GM23338 (cell line): ENCODE data around the gene SLX4IP. TPM values are rescaled to one million over a fixed set of nuclear protein-coding genes. Genes with fewer than 3 reads are reported as not detected.

Experiments used
- ATAC-seq: fragments of 200-7000 bp; cut with Tn5 transposase; 3 replicates; pipeline ENCODE4 v1.9.1; 2020
- DNase-seq: peaks from one replicate; pipeline ENCODE4 v3.0.0-alpha.2; 2015; ENCODE audit warnings: low spot score
- H2AFZ ChIP-seq: fragments of 200-600 bp; sonication (generic); 2 replicates; pipeline ENCODE4 v1.8.0; 2016; ENCODE audit warnings: antibody characterized with exemption, mild to moderate bottlenecking, moderate library complexity
- H3F3A ChIP-seq: fragments of 200-600 bp; sonication (generic); replicated peaks from 2 replicates; pipeline ENCODE4 v1.8.0; 2017; ENCODE audit warnings: antibody characterized with exemption, mixed run types, low read depth
- H3K27ac ChIP-seq: fragments of 200-600 bp; sonication (generic); 2 replicates; pipeline ENCODE4 v1.6.1; 2016; ENCODE audit warnings: low read depth
- H3K27me3 ChIP-seq: fragments of 200-600 bp; sonication (generic); 2 replicates; pipeline ENCODE4 v1.8.0; 2016; ENCODE audit warnings: mild to moderate bottlenecking, mixed run types, moderate library complexity; ENCODE audit not compliant: insufficient read depth
- H3K36me3 ChIP-seq: fragments of 200-600 bp; sonication (generic); 2 replicates; pipeline ENCODE4 v1.8.0; 2016; ENCODE audit warnings: mild to moderate bottlenecking; ENCODE audit not compliant: insufficient read depth
- H3K4me1 ChIP-seq: fragments of 200-600 bp; sonication (generic); 2 replicates; pipeline ENCODE4 v1.8.0; 2016; ENCODE audit warnings: mild to moderate bottlenecking, moderate library complexity; ENCODE audit not compliant: insufficient read depth
- H3K4me2 ChIP-seq: fragments of 200-600 bp; sonication (generic); 2 replicates; pipeline ENCODE4 v1.7.1; 2017; ENCODE audit warnings: mixed run types
- H3K4me3 ChIP-seq: fragments of 200-600 bp; sonication (generic); 2 replicates; pipeline ENCODE4 v1.6.1; 2016; ENCODE audit warnings: mixed run types
- H3K79me2 ChIP-seq: fragments of 200-600 bp; sonication (generic); replicated peaks from 2 replicates; pipeline ENCODE4 v1.8.0; 2017; ENCODE audit warnings: mild to moderate bottlenecking; ENCODE audit not compliant: insufficient read depth
- H3K9me2 ChIP-seq: fragments of 200-600 bp; sonication (generic); 2 replicates; pipeline ENCODE4 v1.8.0; 2017; ENCODE audit not compliant: insufficient read depth
- H4K20me1 ChIP-seq: fragments of 200-600 bp; sonication (generic); replicated peaks from 2 replicates; pipeline ENCODE4 v1.8.0; 2017; ENCODE audit warnings: mild to moderate bottlenecking; ENCODE audit not compliant: insufficient read depth
- H3K27ac Mint-ChIP-seq: 2 replicates; pipeline ENCODE4 v1.8.0; 2020; ENCODE audit warnings: inconsistent platforms, mild to moderate bottlenecking, moderate library complexity, mixed read lengths
- H3K27me3 Mint-ChIP-seq: 3 replicates; pipeline ENCODE4 v1.8.0; 2022; ENCODE audit warnings: low read depth, mild to moderate bottlenecking, moderate library complexity, mixed read lengths, inconsistent platforms; ENCODE audit not compliant: insufficient read depth, poor library complexity
- H3K36me3 Mint-ChIP-seq: 3 replicates; pipeline ENCODE4 v1.8.0; 2021; ENCODE audit warnings: low read depth, mild to moderate bottlenecking, inconsistent platforms, moderate library complexity, mixed read lengths
- H3K4me1 Mint-ChIP-seq: 3 replicates; pipeline ENCODE4 v1.8.0; 2020; ENCODE audit warnings: mild to moderate bottlenecking, inconsistent platforms, mixed read lengths
- H3K4me3 Mint-ChIP-seq: 3 replicates; pipeline ENCODE4 v1.8.0; 2021; ENCODE audit warnings: moderate library complexity, mild to moderate bottlenecking, inconsistent platforms, mixed read lengths
- H3K9me3 Mint-ChIP-seq: 3 replicates; pipeline ENCODE4 v1.8.0; 2020; ENCODE audit warnings: moderate library complexity, mild to moderate bottlenecking, inconsistent platforms, mixed read lengths
- CREB1 ChIP-seq: fragments of 250-450 bp; sonication (Bioruptor Pico); IDR thresholded peaks from 2 replicates; pipeline ENCODE4 v1.5.0; 2020; ENCODE audit warnings: low read depth, mild to moderate bottlenecking, moderate library complexity
- EZH2 ChIP-seq: fragments of 200-600 bp; sonication (generic); IDR thresholded peaks from one replicate; pipeline ENCODE4 v1.8.0; 2017; ENCODE audit warnings: antibody characterized with exemption, mild to moderate bottlenecking, low read depth; ENCODE audit not compliant: unreplicated experiment
- EZH2phosphoT487 ChIP-seq: fragments of 200-600 bp; sonication (generic); IDR thresholded peaks from one replicate; pipeline ENCODE4 v1.8.1; 2018; ENCODE audit warnings: antibody characterized with exemption; ENCODE audit not compliant: unreplicated experiment
- JUNB ChIP-seq: IDR thresholded peaks from one replicate; pipeline ENCODE4 v1.6.1; 2016; ENCODE audit warnings: antibody characterized with exemption; ENCODE audit not compliant: unreplicated experiment
- NANOG ChIP-seq: IDR thresholded peaks from 2 replicates; pipeline ENCODE4 v1.6.1; 2016; ENCODE audit warnings: antibody characterized with exemption, borderline replicate concordance
- POLR2AphosphoS5 ChIP-seq: IDR thresholded peaks from 2 replicates; pipeline ENCODE4 v1.6.1; 2016; ENCODE audit warnings: antibody characterized with exemption, low read depth
- STAT1 ChIP-seq: IDR thresholded peaks from one replicate; pipeline ENCODE4 v1.6.1; 2016; ENCODE audit warnings: antibody characterized with exemption; ENCODE audit not compliant: unreplicated experiment
- ZNF114 ChIP-seq: fragments of 250-450 bp; sonication (Bioruptor Pico); IDR thresholded peaks from 2 replicates; pipeline ENCODE4 v1.5.0; 2020; ENCODE audit warnings: mild to moderate bottlenecking, moderate library complexity
- ZNF331 ChIP-seq: fragments of 250-450 bp; sonication (Bioruptor Pico); IDR thresholded peaks from 2 replicates; pipeline ENCODE4 v1.5.0; 2020; ENCODE audit warnings: low read depth, mild to moderate bottlenecking, moderate library complexity
- polyA plus RNA-seq: library from polyadenylated mRNA; unstranded; fragments of >200 nt; fragmentation: Nextera tagmentation; extraction: Ambion mirVana; gene quantifications from 2 replicates; pipeline ENCODE4 v1.2.1, GENCODE V29; 2016
- total RNA-seq: library from RNA; depleted of rRNA; stranded (reverse); fragments of >200 nt; shearing (Covaris generic); gene quantifications from 2 replicates; pipeline ENCODE4 v1.2.3, GENCODE V29; 2014
- TF ChIP-seq, protein P1 (sequence below): fragments of 250-450 bp; sonication (Bioruptor Pico); IDR thresholded peaks from 2 replicates; pipeline ENCODE4 v1.5.0; 2020; ENCODE audit warnings: mild to moderate bottlenecking, moderate library complexity
- TF ChIP-seq, protein P2 (sequence below), 2 experiments: fragments of 200-600 bp in 1 of 2; sonication (generic) in 1 of 2; conservative IDR thresholded peaks; 2 replicates each; pipeline versions ENCODE4 v1.5.1 to v1.6.1; 2016 to 2017; ENCODE audit warnings: antibody characterized with exemption in 2 of 2, low read depth in 2 of 2, mild to moderate bottlenecking in 2 of 2, moderate library complexity in 1 of 2
- TF ChIP-seq, protein P3 (sequence below): IDR thresholded peaks from one replicate; pipeline ENCODE4 v1.6.1; 2018; ENCODE audit warnings: antibody characterized with exemption; ENCODE audit not compliant: unreplicated experiment
- TF ChIP-seq, protein P4 (sequence below): IDR thresholded peaks from 2 replicates; pipeline ENCODE4 v1.6.1; 2016; ENCODE audit warnings: antibody characterized with exemption

The SLX4IP gene
- total and polyA plus RNA-seq, 2 experiments from 2014 or later = 9.1 to 9.8 TPM

DNA sequence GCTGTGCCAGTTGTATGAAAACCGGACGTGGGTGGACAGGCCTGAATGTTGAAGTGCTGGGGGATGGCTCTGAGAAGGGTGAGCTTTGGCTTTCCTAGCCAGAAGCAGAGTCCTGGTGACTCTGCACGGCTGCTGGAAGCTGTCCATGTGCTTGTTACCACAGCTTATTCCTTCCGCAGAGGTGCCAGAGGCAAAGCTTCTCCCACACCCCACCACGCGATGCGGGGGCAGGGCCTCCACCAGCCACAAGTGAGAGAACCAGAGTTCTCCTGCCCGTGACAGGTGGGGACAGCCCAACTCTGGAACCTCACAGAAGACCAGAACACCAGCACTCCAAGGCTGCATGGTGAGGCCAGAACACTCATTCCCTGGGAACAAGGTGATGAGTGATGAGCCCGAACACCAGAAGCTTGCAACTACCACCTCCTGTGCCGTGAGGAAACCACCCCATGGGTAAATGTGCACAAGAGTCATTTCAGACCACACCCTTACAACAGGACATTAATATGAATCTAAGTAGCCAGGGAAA lies 202.0 kb downstream of the SLX4IP start:
- peak overlapping the region; percentile 32; the same call in 1 of the 3 replicates for H3K4me3 Mint-ChIP-seq
- Histone ChIP-seq H3K79me2 (0 out of 2 replicates have a peak, but pooled peaks cover 3% of the 10 kb centered on the region), H3K9me2 (no peaks in the 10 kb centered on the region; the same call in 1 of the 2 replicates), H3K4me3 (no peak overlapping the region), H3K4me2 (peak overlapping the region; percentile 31; the same call in 1 of the 2 replicates), H3K27me3 (no peaks in the 10 kb centered on the region), H3K27ac (peak overlapping the region; percentile 4; the same call in 1 of the 2 replicates), H4K20me1 (0 out of 2 replicates have a peak, but pooled peaks cover 2% of the 10 kb centered on the region), H3F3A (no peaks in the 10 kb centered on the region), H3K36me3 (peaks cover 30% of the 10 kb centered on the region), H2AFZ (no peak overlapping the region), H3K4me1 (peaks cover 55% of the 10 kb centered on the region)
- no peaks in the 10 kb centered on the region for H3K9me3 Mint-ChIP-seq
- TF ChIP-seq EZH2 = no peak
- no peak for TF ChIP-seq STAT1
- no peak for TF ChIP-seq NANOG
- TF ChIP-seq EZH2phosphoT487 = no peak
- TF ChIP-seq, protein P1, sequence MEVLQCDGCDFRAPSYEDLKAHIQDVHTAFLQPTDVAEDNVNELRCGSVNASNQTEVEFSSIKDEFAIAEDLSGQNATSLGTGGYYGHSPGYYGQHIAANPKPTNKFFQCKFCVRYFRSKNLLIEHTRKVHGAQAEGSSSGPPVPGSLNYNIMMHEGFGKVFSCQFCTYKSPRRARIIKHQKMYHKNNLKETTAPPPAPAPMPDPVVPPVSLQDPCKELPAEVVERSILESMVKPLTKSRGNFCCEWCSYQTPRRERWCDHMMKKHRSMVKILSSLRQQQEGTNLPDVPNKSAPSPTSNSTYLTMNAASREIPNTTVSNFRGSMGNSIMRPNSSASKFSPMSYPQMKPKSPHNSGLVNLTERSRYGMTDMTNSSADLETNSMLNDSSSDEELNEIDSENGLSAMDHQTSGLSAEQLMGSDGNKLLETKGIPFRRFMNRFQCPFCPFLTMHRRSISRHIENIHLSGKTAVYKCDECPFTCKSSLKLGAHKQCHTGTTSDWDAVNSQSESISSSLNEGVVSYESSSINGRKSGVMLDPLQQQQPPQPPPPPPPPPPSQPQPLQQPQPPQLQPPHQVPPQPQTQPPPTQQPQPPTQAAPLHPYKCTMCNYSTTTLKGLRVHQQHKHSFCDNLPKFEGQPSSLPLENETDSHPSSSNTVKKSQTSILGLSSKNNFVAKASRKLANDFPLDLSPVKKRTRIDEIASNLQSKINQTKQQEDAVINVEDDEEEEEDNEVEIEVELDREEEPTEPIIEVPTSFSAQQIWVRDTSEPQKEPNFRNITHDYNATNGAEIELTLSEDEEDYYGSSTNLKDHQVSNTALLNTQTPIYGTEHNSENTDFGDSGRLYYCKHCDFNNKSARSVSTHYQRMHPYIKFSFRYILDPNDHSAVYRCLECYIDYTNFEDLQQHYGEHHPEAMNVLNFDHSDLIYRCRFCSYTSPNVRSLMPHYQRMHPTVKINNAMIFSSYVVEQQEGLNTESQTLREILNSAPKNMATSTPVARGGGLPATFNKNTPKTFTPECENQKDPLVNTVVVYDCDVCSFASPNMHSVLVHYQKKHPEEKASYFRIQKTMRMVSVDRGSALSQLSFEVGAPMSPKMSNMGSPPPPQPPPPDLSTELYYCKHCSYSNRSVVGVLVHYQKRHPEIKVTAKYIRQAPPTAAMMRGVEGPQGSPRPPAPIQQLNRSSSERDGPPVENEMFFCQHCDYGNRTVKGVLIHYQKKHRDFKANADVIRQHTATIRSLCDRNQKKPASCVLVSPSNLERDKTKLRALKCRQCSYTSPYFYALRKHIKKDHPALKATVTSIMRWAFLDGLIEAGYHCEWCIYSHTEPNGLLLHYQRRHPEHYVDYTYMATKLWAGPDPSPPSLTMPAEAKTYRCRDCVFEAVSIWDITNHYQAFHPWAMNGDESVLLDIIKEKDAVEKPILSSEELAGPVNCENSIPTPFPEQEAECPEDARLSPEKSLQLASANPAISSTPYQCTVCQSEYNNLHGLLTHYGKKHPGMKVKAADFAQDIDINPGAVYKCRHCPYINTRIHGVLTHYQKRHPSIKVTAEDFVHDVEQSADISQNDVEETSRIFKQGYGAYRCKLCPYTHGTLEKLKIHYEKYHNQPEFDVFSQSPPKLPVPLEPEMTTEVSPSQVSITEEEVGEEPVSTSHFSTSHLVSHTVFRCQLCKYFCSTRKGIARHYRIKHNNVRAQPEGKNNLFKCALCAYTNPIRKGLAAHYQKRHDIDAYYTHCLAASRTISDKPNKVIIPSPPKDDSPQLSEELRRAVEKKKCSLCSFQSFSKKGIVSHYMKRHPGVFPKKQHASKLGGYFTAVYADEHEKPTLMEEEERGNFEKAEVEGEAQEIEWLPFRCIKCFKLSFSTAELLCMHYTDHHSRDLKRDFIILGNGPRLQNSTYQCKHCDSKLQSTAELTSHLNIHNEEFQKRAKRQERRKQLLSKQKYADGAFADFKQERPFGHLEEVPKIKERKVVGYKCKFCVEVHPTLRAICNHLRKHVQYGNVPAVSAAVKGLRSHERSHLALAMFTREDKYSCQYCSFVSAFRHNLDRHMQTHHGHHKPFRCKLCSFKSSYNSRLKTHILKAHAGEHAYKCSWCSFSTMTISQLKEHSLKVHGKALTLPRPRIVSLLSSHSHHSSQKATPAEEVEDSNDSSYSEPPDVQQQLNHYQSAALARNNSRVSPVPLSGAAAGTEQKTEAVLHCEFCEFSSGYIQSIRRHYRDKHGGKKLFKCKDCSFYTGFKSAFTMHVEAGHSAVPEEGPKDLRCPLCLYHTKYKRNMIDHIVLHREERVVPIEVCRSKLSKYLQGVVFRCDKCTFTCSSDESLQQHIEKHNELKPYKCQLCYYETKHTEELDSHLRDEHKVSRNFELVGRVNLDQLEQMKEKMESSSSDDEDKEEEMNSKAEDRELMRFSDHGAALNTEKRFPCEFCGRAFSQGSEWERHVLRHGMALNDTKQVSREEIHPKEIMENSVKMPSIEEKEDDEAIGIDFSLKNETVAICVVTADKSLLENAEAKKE (CRISPR knock-in tag) = no peak
- TF ChIP-seq ZNF331 (CRISPR knock-in tag) = no peak
- no peak for TF ChIP-seq ZNF114 (CRISPR knock-in tag)
- TF ChIP-seq, protein P2, sequence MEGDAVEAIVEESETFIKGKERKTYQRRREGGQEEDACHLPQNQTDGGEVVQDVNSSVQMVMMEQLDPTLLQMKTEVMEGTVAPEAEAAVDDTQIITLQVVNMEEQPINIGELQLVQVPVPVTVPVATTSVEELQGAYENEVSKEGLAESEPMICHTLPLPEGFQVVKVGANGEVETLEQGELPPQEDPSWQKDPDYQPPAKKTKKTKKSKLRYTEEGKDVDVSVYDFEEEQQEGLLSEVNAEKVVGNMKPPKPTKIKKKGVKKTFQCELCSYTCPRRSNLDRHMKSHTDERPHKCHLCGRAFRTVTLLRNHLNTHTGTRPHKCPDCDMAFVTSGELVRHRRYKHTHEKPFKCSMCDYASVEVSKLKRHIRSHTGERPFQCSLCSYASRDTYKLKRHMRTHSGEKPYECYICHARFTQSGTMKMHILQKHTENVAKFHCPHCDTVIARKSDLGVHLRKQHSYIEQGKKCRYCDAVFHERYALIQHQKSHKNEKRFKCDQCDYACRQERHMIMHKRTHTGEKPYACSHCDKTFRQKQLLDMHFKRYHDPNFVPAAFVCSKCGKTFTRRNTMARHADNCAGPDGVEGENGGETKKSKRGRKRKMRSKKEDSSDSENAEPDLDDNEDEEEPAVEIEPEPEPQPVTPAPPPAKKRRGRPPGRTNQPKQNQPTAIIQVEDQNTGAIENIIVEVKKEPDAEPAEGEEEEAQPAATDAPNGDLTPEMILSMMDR (conservative IDR thresholded peaks at IDR 0.05; ENCODE audit: low read depth in 2 of 2) = no peak
- no peak for TF ChIP-seq POLR2AphosphoS5
- TF ChIP-seq JUNB = no peak
- TF ChIP-seq, protein P3, sequence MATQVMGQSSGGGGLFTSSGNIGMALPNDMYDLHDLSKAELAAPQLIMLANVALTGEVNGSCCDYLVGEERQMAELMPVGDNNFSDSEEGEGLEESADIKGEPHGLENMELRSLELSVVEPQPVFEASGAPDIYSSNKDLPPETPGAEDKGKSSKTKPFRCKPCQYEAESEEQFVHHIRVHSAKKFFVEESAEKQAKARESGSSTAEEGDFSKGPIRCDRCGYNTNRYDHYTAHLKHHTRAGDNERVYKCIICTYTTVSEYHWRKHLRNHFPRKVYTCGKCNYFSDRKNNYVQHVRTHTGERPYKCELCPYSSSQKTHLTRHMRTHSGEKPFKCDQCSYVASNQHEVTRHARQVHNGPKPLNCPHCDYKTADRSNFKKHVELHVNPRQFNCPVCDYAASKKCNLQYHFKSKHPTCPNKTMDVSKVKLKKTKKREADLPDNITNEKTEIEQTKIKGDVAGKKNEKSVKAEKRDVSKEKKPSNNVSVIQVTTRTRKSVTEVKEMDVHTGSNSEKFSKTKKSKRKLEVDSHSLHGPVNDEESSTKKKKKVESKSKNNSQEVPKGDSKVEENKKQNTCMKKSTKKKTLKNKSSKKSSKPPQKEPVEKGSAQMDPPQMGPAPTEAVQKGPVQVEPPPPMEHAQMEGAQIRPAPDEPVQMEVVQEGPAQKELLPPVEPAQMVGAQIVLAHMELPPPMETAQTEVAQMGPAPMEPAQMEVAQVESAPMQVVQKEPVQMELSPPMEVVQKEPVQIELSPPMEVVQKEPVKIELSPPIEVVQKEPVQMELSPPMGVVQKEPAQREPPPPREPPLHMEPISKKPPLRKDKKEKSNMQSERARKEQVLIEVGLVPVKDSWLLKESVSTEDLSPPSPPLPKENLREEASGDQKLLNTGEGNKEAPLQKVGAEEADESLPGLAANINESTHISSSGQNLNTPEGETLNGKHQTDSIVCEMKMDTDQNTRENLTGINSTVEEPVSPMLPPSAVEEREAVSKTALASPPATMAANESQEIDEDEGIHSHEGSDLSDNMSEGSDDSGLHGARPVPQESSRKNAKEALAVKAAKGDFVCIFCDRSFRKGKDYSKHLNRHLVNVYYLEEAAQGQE = no peak
- TF ChIP-seq, protein P4, sequence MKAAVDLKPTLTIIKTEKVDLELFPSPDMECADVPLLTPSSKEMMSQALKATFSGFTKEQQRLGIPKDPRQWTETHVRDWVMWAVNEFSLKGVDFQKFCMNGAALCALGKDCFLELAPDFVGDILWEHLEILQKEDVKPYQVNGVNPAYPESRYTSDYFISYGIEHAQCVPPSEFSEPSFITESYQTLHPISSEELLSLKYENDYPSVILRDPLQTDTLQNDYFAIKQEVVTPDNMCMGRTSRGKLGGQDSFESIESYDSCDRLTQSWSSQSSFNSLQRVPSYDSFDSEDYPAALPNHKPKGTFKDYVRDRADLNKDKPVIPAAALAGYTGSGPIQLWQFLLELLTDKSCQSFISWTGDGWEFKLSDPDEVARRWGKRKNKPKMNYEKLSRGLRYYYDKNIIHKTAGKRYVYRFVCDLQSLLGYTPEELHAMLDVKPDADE = no peak
- no peak for TF ChIP-seq CREB1 (CRISPR knock-in tag)
- H3K27me3 Mint-ChIP-seq = peaks cover 7% of the 10 kb centered on the region
- H3K4me1 Mint-ChIP-seq = peaks cover 70% of the 10 kb centered on the region
- H3K27ac Mint-ChIP-seq = no peak overlapping the region
- ATAC-seq (peak; percentile 17), DNase-seq (no peak)
- H3K36me3 Mint-ChIP-seq = peaks cover 46% of the 10 kb centered on the region
